Peyer's patch (tissue), 4 donors: ENCODE data around the gene LRSAM1. TPM values are rescaled to one million over a fixed set of nuclear protein-coding genes. Genes with fewer than 3 reads are reported as not detected.

ENCODE experiments used
- DNase-seq, 3 donors: peaks; one replicate each; pipeline ENCODE4 v3.0.0-alpha.2; 2017 to 2019
- H3K27ac ChIP-seq, 4 donors: fragments of 200-600 bp; sonication (generic); one replicate each; pipeline ENCODE4 v1.5.1; 2016 to 2019
- H3K27me3 ChIP-seq, 2 donors: fragments of 200-600 bp; sonication (generic); one replicate each; pipeline ENCODE4 v1.5.1; 2019
- H3K36me3 ChIP-seq, 3 donors: fragments of 200-600 bp; sonication (generic); one replicate each; pipeline ENCODE4 v1.5.1; 2016 to 2019
- H3K4me1 ChIP-seq, 4 donors: fragments of 200-600 bp; sonication (generic); one replicate each; pipeline ENCODE4 v1.5.1; 2016 to 2019
- H3K4me3 ChIP-seq, 4 donors: fragments of 200-600 bp; sonication (generic); 1 replicate in 3 of 4; 2 replicates in 1 of 4; pipeline ENCODE4 v1.5.1; 2016 to 2019; ENCODE audit warnings: mild to moderate bottlenecking in 1 of 4
- H3K9me3 ChIP-seq, 4 donors: fragments of 200-600 bp; sonication (generic); one replicate each; pipeline ENCODE4 v1.5.1; 2016 to 2019; ENCODE audit warnings: mild to moderate bottlenecking in 1 of 4
- CTCF ChIP-seq, 6 experiments: fragments of 450-650 bp in 4 of 6; fragments of 200-600 bp in 2 of 6; sonication (generic) in 1 of 6; IDR thresholded peaks; one replicate each; pipeline ENCODE4 v1.5.1; 2017 to 2019; ENCODE audit warnings: antibody characterized with exemption in 6 of 6, mild to moderate bottlenecking in 3 of 6, moderate library complexity in 1 of 6
- POLR2A ChIP-seq, 2 donors: fragments of 450-650 bp; IDR thresholded peaks; one replicate each; pipeline ENCODE4 v1.5.1; 2017; ENCODE audit warnings: antibody characterized with exemption in 2 of 2, mild to moderate bottlenecking in 2 of 2, moderate library complexity in 2 of 2
- total RNA-seq, 4 donors: library from RNA; depleted of rRNA; stranded (reverse); fragments of >200 nt; gene quantifications; one replicate each; pipeline ENCODE4 v1.1.0, GENCODE V29; 2016

The LRSAM1 gene
- total RNA-seq, 4 donors from 2014 or later: 19.3 to 59.4 (median 35.3) TPM

GRCh38 chr9:127406799-127407491 lies 44.4 kb upstream of the LRSAM1 start:
- Histone ChIP-seq H3K4me3 (no peak overlapping the region), H3K9me3 (no peaks in the 10 kb centered on the region), H3K27me3 (no peaks in the 10 kb centered on the region), H3K4me1 (no peaks in the 10 kb centered on the region), H3K27ac (no peak overlapping the region), H3K36me3 (peaks cover 0 to 36% (median 0%) of the 10 kb centered on the region in 3 donors)
- no peak for TF ChIP-seq POLR2A (IDR thresholded peaks at IDR 0.05)
- no peak for TF ChIP-seq CTCF (IDR thresholded peaks at IDR 0.05)
- DNase-seq: no peak

GRCh38 chr9:127407492-127407843 lies 43.8 kb upstream of the LRSAM1 start:
- Histone ChIP-seq H3K27me3 (no peaks in the 10 kb centered on the region), H3K27ac (no peak overlapping the region), H3K9me3 (no peaks in the 10 kb centered on the region), H3K4me1 (no peaks in the 10 kb centered on the region), H3K36me3 (peaks cover 0 to 36% (median 0%) of the 10 kb centered on the region in 3 donors), H3K4me3 (no peak overlapping the region)
- DNase-seq: no peak
- TF ChIP-seq POLR2A (IDR thresholded peaks at IDR 0.05) (no peak), CTCF (IDR thresholded peaks at IDR 0.05) (no peak)

GRCh38 chr9:127411122-127411521 lies 40.2 kb upstream of the LRSAM1 start:
- no peaks in the 10 kb centered on the region for H3K27me3 ChIP-seq
- peak overlapping the region in 1 of 4 donors; percentile 26 for H3K27ac ChIP-seq
- H3K36me3 ChIP-seq: peaks cover 0 to 9% (median 0%) of the 10 kb centered on the region in 3 donors
- no peaks in the 10 kb centered on the region for H3K9me3 ChIP-seq
- H3K4me1 ChIP-seq: no peaks in the 10 kb centered on the region
- no peak for DNase-seq
- no peak overlapping the region for H3K4me3 ChIP-seq
- TF ChIP-seq CTCF (IDR thresholded peaks at IDR 0.05) (no peak), POLR2A (IDR thresholded peaks at IDR 0.05) (no peak)

- Histone ChIP-seq H3K4me3 (no peak overlapping the region), H3K27ac (no peak overlapping the region), H3K36me3 (no peaks in the 10 kb centered on the region), H3K27me3 (no peaks in the 10 kb centered on the region), H3K4me1 (no peaks in the 10 kb centered on the region), H3K9me3 (no peaks in the 10 kb centered on the region)
- no peak for DNase-seq
- TF ChIP-seq CTCF (IDR thresholded peaks at IDR 0.05) (no peak), POLR2A (IDR thresholded peaks at IDR 0.05) (no peak)
Measured at GRCh38 chr9:127415141-127415540, 36.2 kb upstream of the LRSAM1 start.

GRCh38 chr9:127415657-127416056 lies 35.7 kb upstream of the LRSAM1 start:
- no peak for DNase-seq
- no peaks in the 10 kb centered on the region for H3K36me3 ChIP-seq
- H3K27me3 ChIP-seq: no peaks in the 10 kb centered on the region
- TF ChIP-seq CTCF (IDR thresholded peaks at IDR 0.05) (no peak), POLR2A (IDR thresholded peaks at IDR 0.05) (no peak)
- no peaks in the 10 kb centered on the region for H3K4me1 ChIP-seq
- no peak overlapping the region for H3K4me3 ChIP-seq
- H3K9me3 ChIP-seq: no peaks in the 10 kb centered on the region
- no peak overlapping the region for H3K27ac ChIP-seq
